ENCODE measurements around the gene KCNQ2.

The KCNQ2 gene

GRCh38 chr20:63368151-63368550, 104.3 kb downstream of the KCNQ2 start:
- Histone ChIP-seq H4K20me1 (ENCODE audit: control insufficient read depth, insufficient read depth, low read depth, low read length) (no peaks in the 10 kb centered on the region), H3K79me2 (ENCODE audit: control insufficient read depth, low read length) (no peaks in the 10 kb centered on the region), H3F3A (ENCODE audit: control insufficient read depth, insufficient read depth) (no peaks in the 10 kb centered on the region), H3K36me3 (ENCODE audit: control insufficient read depth, low read length) (no peaks in the 10 kb centered on the region), H3K27me3 (ENCODE audit: control insufficient read depth, low read length) (no peaks in the 10 kb centered on the region), H3K27ac (ENCODE audit: low read depth, low read length) (no peak overlapping the region), H3K9me2 (replicated peaks; ENCODE audit: control insufficient read depth, low read length) (no peaks in the 10 kb centered on the region), H3K9me3 (ENCODE audit: control insufficient read depth, insufficient read depth, low read length) (no peaks in the 10 kb centered on the region), H3K4me2 (ENCODE audit: low read length) (no peak overlapping the region), H3K4me1 (ENCODE audit: control insufficient read depth, low read length) (no peaks in the 10 kb centered on the region), H3K4me3 (ENCODE audit: low read length) (no peak overlapping the region)
- no peak for TF ChIP-seq EZH2phosphoT487 (IDR thresholded peaks at IDR 0.05; ENCODE audit: borderline replicate concordance, low read length)
- TF ChIP-seq CTCF (IDR thresholded peaks at IDR 0.05; ENCODE audit: low read depth, low read length, poor library complexity, severe bottlenecking): no peak

GRCh38 chr20:63367446-63368055, 104.9 kb downstream of the KCNQ2 start:
- H3K9me3 ChIP-seq (ENCODE audit: control insufficient read depth, insufficient read depth, low read length): no peaks in the 10 kb centered on the region
- H3K79me2 ChIP-seq (ENCODE audit: control insufficient read depth, low read length): no peaks in the 10 kb centered on the region
- TF ChIP-seq CTCF (IDR thresholded peaks at IDR 0.05; ENCODE audit: low read depth, low read length, poor library complexity, severe bottlenecking) (no peak), EZH2phosphoT487 (IDR thresholded peaks at IDR 0.05; ENCODE audit: borderline replicate concordance, low read length) (no peak)
- H3K4me2 ChIP-seq (ENCODE audit: low read length): no peak overlapping the region
- H3F3A ChIP-seq (ENCODE audit: control insufficient read depth, insufficient read depth): no peaks in the 10 kb centered on the region
- no peaks in the 10 kb centered on the region for H3K9me2 ChIP-seq (replicated peaks; ENCODE audit: control insufficient read depth, low read length)
- H4K20me1 ChIP-seq (ENCODE audit: control insufficient read depth, insufficient read depth, low read depth, low read length): no peaks in the 10 kb centered on the region
- H3K27ac ChIP-seq (ENCODE audit: low read depth, low read length): no peak overlapping the region
- no peaks in the 10 kb centered on the region for H3K36me3 ChIP-seq (ENCODE audit: control insufficient read depth, low read length)
- H3K4me3 ChIP-seq (ENCODE audit: low read length): no peak overlapping the region
- no peaks in the 10 kb centered on the region for H3K4me1 ChIP-seq (ENCODE audit: control insufficient read depth, low read length)
- H3K27me3 ChIP-seq (ENCODE audit: control insufficient read depth, low read length): no peaks in the 10 kb centered on the region

- H3K36me3 ChIP-seq (ENCODE audit: control insufficient read depth, low read length): no peaks in the 10 kb centered on the region
- H3K27ac ChIP-seq (ENCODE audit: low read depth, low read length): no peak overlapping the region
- no peaks in the 10 kb centered on the region for H4K20me1 ChIP-seq (ENCODE audit: control insufficient read depth, insufficient read depth, low read depth, low read length)
- no peaks in the 10 kb centered on the region for H3K79me2 ChIP-seq (ENCODE audit: control insufficient read depth, low read length)
- no peaks in the 10 kb centered on the region for H3K9me3 ChIP-seq (ENCODE audit: control insufficient read depth, insufficient read depth, low read length)
- no peak overlapping the region for H3K4me3 ChIP-seq (ENCODE audit: low read length)
- no peaks in the 10 kb centered on the region for H3K27me3 ChIP-seq (ENCODE audit: control insufficient read depth, low read length)
- H3F3A ChIP-seq (ENCODE audit: control insufficient read depth, insufficient read depth): no peaks in the 10 kb centered on the region
- no peaks in the 10 kb centered on the region for H3K4me1 ChIP-seq (ENCODE audit: control insufficient read depth, low read length)
- no peaks in the 10 kb centered on the region for H3K9me2 ChIP-seq (replicated peaks; ENCODE audit: control insufficient read depth, low read length)
- TF ChIP-seq EZH2phosphoT487 (IDR thresholded peaks at IDR 0.05; ENCODE audit: borderline replicate concordance, low read length) (no peak), CTCF (IDR thresholded peaks at IDR 0.05; ENCODE audit: low read depth, low read length, poor library complexity, severe bottlenecking) (no peak)
- H3K4me2 ChIP-seq (ENCODE audit: low read length): no peak overlapping the region
Measured at GRCh38 chr20:63366390-63367365, 105.8 kb downstream of the KCNQ2 start.
